Glutamatergic neuron (in vitro differentiated cells): ENCODE data around the gene PPFIA3. TPM values are rescaled to one million over a fixed set of nuclear protein-coding genes. Genes with fewer than 3 reads are reported as not detected.
"Not testable (repeated sequence)": the region's sequence is repeated elsewhere in the genome, so short reads cannot be mapped to it uniquely, and the experiment has no call there.

ENCODE experiments used
- DNase-seq: peaks from one replicate; pipeline ENCODE4 v3.0.0; 2022
- H3K27ac Mint-ChIP-seq: one replicate; pipeline ENCODE4 v1.8.0; 2020; ENCODE audit warnings: mild to moderate bottlenecking, mixed read lengths, inconsistent platforms; ENCODE audit not compliant: unreplicated experiment
- H3K27me3 Mint-ChIP-seq: one replicate; pipeline ENCODE4 v1.8.0; 2020; ENCODE audit warnings: mild to moderate bottlenecking, moderate library complexity, mixed read lengths, inconsistent platforms; ENCODE audit not compliant: unreplicated experiment
- H3K36me3 Mint-ChIP-seq: one replicate; pipeline ENCODE4 v1.8.0; 2020; ENCODE audit warnings: mild to moderate bottlenecking, mixed read lengths, inconsistent platforms; ENCODE audit not compliant: unreplicated experiment
- H3K4me1 Mint-ChIP-seq: one replicate; pipeline ENCODE4 v1.8.0; 2020; ENCODE audit warnings: mild to moderate bottlenecking, low read depth, mixed read lengths, inconsistent platforms; ENCODE audit not compliant: unreplicated experiment
- H3K4me3 Mint-ChIP-seq: one replicate; pipeline ENCODE4 v1.8.0; 2020; ENCODE audit warnings: mild to moderate bottlenecking, mixed read lengths, inconsistent platforms; ENCODE audit not compliant: unreplicated experiment
- H3K9me3 Mint-ChIP-seq: one replicate; pipeline ENCODE4 v1.8.0; 2020; ENCODE audit warnings: mild to moderate bottlenecking, moderate library complexity, mixed read lengths, inconsistent platforms; ENCODE audit not compliant: unreplicated experiment
- CTCF ChIP-seq: fragments of 200-600 bp; sonication (generic); IDR thresholded peaks from one replicate; pipeline ENCODE4 v1.5.0; 2021; ENCODE audit not compliant: partially characterized antibody, unreplicated experiment
- total RNA-seq: library from RNA; stranded (reverse); fragmentation: NEBNext Ultra II Directional; extraction: Animal tissue kit (Norgen Biotek cat#: 25700); gene quantifications from one replicate; pipeline ENCODE4 v1.2.1, GENCODE V29; 2021; ENCODE audit not compliant: unreplicated experiment

Gene PPFIA3
- total RNA-seq, 1 donor from 2014 or later: 104 TPM

GRCh38 chr19:49136771-49137171 lies 17.4 kb downstream of the PPFIA3 start:
- Mint-ChIP-seq H3K9me3 (peaks cover 14% of the 10 kb centered on the region), H3K4me3 (peak overlapping the region; percentile 30)

GRCh38 chr19:49140951-49141350 lies 21.6 kb downstream of the PPFIA3 start:
- H3K27me3 Mint-ChIP-seq: peaks cover 21% of the 10 kb centered on the region
- H3K9me3 Mint-ChIP-seq: peaks cover 15% of the 10 kb centered on the region
- TF ChIP-seq CTCF: no peak
- H3K27ac Mint-ChIP-seq: no peak overlapping the region
- H3K36me3 Mint-ChIP-seq: peaks cover 12% of the 10 kb centered on the region
- peak overlapping the region; percentile 42 for H3K4me3 Mint-ChIP-seq
- DNase-seq: no peak
- peaks cover 19% of the 10 kb centered on the region for H3K4me1 Mint-ChIP-seq

More at GRCh38 chr19:49136771-49137171, 17.4 kb downstream of the PPFIA3 start:
- no peak for DNase-seq
- Mint-ChIP-seq H3K4me1 (peaks cover 3% of the 10 kb centered on the region), H3K27ac (no peak overlapping the region), H3K36me3 (peaks cover 12% of the 10 kb centered on the region), H3K27me3 (peaks cover 21% of the 10 kb centered on the region)
- TF ChIP-seq CTCF: no peak

GRCh38 chr19:49141352-49141751 lies 22.0 kb downstream of the PPFIA3 start:
- TF ChIP-seq CTCF: no peak
- peak overlapping the region; percentile 42 for H3K4me3 Mint-ChIP-seq
- H3K27me3 Mint-ChIP-seq: peaks cover 21% of the 10 kb centered on the region
- H3K9me3 Mint-ChIP-seq: peaks cover 16% of the 10 kb centered on the region
- peaks cover 21% of the 10 kb centered on the region for H3K4me1 Mint-ChIP-seq
- peaks cover 12% of the 10 kb centered on the region for H3K36me3 Mint-ChIP-seq
- DNase-seq: no peak
- no peak overlapping the region for H3K27ac Mint-ChIP-seq

GRCh38 chr19:49142866-49143335 lies 23.6 kb downstream of the PPFIA3 start:
- no peak for TF ChIP-seq CTCF
- Mint-ChIP-seq H3K27ac (peak overlapping the region; percentile 79), H3K36me3 (peaks cover under 1% of the 10 kb centered on the region), H3K27me3 (peaks cover 19% of the 10 kb centered on the region), H3K4me3 (peak overlapping the region; percentile 89), H3K9me3 (peaks cover 16% of the 10 kb centered on the region), H3K4me1 (peaks cover 21% of the 10 kb centered on the region)
- DNase-seq: peak; percentile 97

- H3K27ac Mint-ChIP-seq: peak overlapping the region; percentile 88
- H3K4me3 Mint-ChIP-seq: peak overlapping the region; percentile 79
- peak; percentile 96 for TF ChIP-seq CTCF
- H3K9me3 Mint-ChIP-seq: peaks cover 20% of the 10 kb centered on the region
- peaks cover 19% of the 10 kb centered on the region for H3K27me3 Mint-ChIP-seq
- no peaks in the 10 kb centered on the region for H3K36me3 Mint-ChIP-seq
- H3K4me1 Mint-ChIP-seq: peaks cover 24% of the 10 kb centered on the region
- peak; percentile 92 for DNase-seq
Observed at GRCh38 chr19:49145573-49146407, 26.4 kb downstream of the PPFIA3 start.

- not testable (repeated sequence) for H3K27ac Mint-ChIP-seq, H3K36me3 Mint-ChIP-seq, DNase-seq
- peaks cover 18% of the 10 kb centered on the region for H3K9me3 Mint-ChIP-seq
- H3K27me3 Mint-ChIP-seq: peaks cover 16% of the 10 kb centered on the region
- H3K4me1 Mint-ChIP-seq: peaks cover 21% of the 10 kb centered on the region
- H3K4me3 Mint-ChIP-seq: peak overlapping the region; percentile 79
Observed at GRCh38 chr19:49146408-49146770, 27.0 kb downstream of the PPFIA3 start.
